Measurements from ENCODE around the gene MB.

The MB gene

GRCh38 chr22:35582861-35583670, 34.1 kb downstream of the MB start:
- DNase-seq (ENCODE audit: insufficient read length, low spot score) (peak; percentile 79), FAIRE-seq (no peak)
- TF ChIP-seq CTCF (IDR thresholded peaks at IDR 0.05; ENCODE audit: insufficient read depth, missing control alignments): peak; percentile 79

GRCh38 chr22:35582218-35582860, 34.8 kb downstream of the MB start:
- no peak for TF ChIP-seq CTCF (IDR thresholded peaks at IDR 0.05; ENCODE audit: insufficient read depth, missing control alignments)
- FAIRE-seq (no peak), DNase-seq (ENCODE audit: insufficient read length, low spot score) (no peak)

DNA sequence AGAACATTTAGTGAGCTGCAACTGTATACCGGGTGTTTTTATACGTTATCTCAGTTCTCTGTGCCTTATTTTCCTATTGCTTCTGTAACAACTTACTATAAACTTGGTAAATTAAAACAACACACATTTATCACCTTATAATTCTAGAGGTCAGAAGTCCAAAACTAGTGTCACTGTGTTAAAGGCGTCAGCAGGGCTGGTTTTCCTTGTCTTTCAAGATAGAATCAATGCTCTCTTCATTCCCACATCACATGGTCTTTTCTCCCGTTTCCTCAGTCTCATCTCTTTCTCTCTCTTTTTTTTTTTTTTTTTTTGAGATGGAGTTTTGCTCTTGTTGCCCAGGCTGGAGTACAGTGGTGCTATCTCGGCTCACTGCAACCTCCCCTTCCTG, 36.1 kb downstream of the MB start:
- DNase-seq (ENCODE audit: insufficient read length, low spot score) (no peak), FAIRE-seq (no peak)
- TF ChIP-seq CTCF (IDR thresholded peaks at IDR 0.05; ENCODE audit: insufficient read depth, missing control alignments): no peak

- no peak for DNase-seq (ENCODE audit: insufficient read length, low spot score)
- FAIRE-seq: no peak
- TF ChIP-seq CTCF (IDR thresholded peaks at IDR 0.05; ENCODE audit: insufficient read depth, missing control alignments): no peak
Measured at GRCh38 chr22:35580351-35581022, 36.6 kb downstream of the MB start.

DNA sequence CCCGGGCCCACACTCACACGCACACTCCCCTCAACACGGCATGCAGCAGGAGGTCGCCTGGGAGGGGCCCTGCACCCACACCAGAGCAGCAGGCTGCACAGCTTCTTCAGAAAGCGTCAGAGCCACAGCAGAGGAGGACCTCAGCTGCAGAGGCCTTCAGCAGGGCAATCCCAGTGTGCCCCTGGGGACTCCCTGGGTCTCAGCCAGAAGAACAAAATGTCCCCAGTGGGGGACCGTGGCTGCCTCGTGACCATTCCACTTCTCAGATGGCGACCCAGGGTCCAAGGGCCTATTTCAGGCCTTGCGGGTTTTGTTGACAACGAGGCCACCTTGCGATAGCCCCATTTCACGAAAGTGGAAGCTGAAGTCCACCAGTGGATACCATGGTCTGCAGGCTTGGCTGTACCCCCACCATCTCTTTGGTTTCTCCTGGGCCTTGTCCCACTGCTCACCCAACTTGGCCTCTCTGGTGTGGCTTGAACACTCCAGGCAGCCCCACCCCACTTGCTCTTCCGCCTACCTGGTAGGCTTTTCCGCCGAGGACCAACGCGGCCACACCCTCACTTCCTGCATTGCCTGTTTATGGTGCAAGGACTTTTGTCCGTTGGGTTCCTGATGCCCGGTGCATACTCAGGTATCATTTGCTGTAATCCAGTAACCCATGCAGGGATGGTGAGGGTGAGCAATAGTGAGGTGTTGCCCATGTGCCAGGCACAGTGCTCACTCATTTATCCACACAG, 38.1 kb downstream of the MB start:
- no peak for FAIRE-seq
- DNase-seq (ENCODE audit: insufficient read length, low spot score): no peak

More for the DNA sequence above, 38.1 kb downstream of the MB start:
- TF ChIP-seq CTCF (IDR thresholded peaks at IDR 0.05; ENCODE audit: insufficient read depth, missing control alignments): no peak
